DND-41 (cell line): ENCODE data around the gene ULK2.

Source experiments
- ATAC-seq: fragments of 200-7000 bp; cut with Tn5 transposase; 3 replicates; pipeline ENCODE4 v1.9.1; 2021; ENCODE audit warnings: low read depth; ENCODE audit not compliant: insufficient read depth
- DNase-seq: peaks from one replicate; pipeline ENCODE4 v3.0.0-alpha.2; 2020
- H2AFZ ChIP-seq: 2 replicates; pipeline ENCODE4 v1.6.0; 2012; ENCODE audit warnings: low read depth, low read length
- H3K27ac ChIP-seq: 2 replicates; pipeline ENCODE4 v1.5.1; 2012; ENCODE audit warnings: low read length, inconsistent platforms
- H3K27me3 ChIP-seq: fragments of 200-600 bp; sonication (generic); 2 replicates; pipeline ENCODE4 v1.6.0; 2012; ENCODE audit warnings: low read length, mild to moderate bottlenecking, inconsistent platforms; ENCODE audit not compliant: insufficient read depth, poor library complexity
- H3K36me3 ChIP-seq: 2 replicates; pipeline ENCODE4 v1.5.1; 2012; ENCODE audit warnings: low read length, inconsistent platforms; ENCODE audit not compliant: insufficient read depth
- H3K4me1 ChIP-seq: 2 replicates; pipeline ENCODE4 v1.5.1; 2012; ENCODE audit warnings: mild to moderate bottlenecking, low read length; ENCODE audit not compliant: insufficient read depth
- H3K4me2 ChIP-seq: 2 replicates; pipeline ENCODE4 v1.6.0; 2012; ENCODE audit warnings: mild to moderate bottlenecking, moderate library complexity, low read length, inconsistent platforms; ENCODE audit not compliant: insufficient read depth
- H3K4me3 ChIP-seq, 2 experiments: fragments of 200-600 bp in 1 of 2; shearing (Covaris generic) in 1 of 2; 2 replicates each; pipeline ENCODE4 v1.5.1; 2012 to 2016; ENCODE audit warnings: inconsistent platforms in 2 of 2, low read length in 2 of 2, mild to moderate bottlenecking in 2 of 2, low read depth in 1 of 2, moderate library complexity in 1 of 2
- H3K79me2 ChIP-seq: 2 replicates; pipeline ENCODE4 v1.6.0; 2012; ENCODE audit warnings: low read length, inconsistent platforms; ENCODE audit not compliant: insufficient read depth
- H3K9ac ChIP-seq: 2 replicates; pipeline ENCODE4 v1.6.0; 2012; ENCODE audit warnings: low read depth, mild to moderate bottlenecking, inconsistent platforms, low read length, moderate library complexity
- H3K9me3 ChIP-seq: 2 replicates; pipeline ENCODE4 v1.5.1; 2012; ENCODE audit warnings: low read length, moderate library complexity, mild to moderate bottlenecking, inconsistent platforms; ENCODE audit not compliant: insufficient read depth, severe bottlenecking
- H4K20me1 ChIP-seq: 2 replicates; pipeline ENCODE4 v1.6.0; 2012; ENCODE audit warnings: low read length; ENCODE audit not compliant: insufficient read depth
- CTCF ChIP-seq: IDR thresholded peaks from 2 replicates; pipeline ENCODE4 v1.5.1; 2012; ENCODE audit warnings: borderline replicate concordance, low read length, moderate library complexity, mild to moderate bottlenecking; ENCODE audit not compliant: poor library complexity, severe bottlenecking; ENCODE audit errors: extremely low read depth
- EZH2 ChIP-seq: IDR thresholded peaks from 3 replicates; pipeline ENCODE4 v1.6.1; 2012; ENCODE audit warnings: borderline replicate concordance, low read depth, mild to moderate bottlenecking, moderate library complexity, low read length, inconsistent platforms; ENCODE audit not compliant: severe bottlenecking

The ULK2 gene

GRCh38 chr17:19781488-19782458, 86.0 kb downstream of the ULK2 start:
- Histone ChIP-seq H3K27me3 (peaks cover 13% of the 10 kb centered on the region), H4K20me1 (no peaks in the 10 kb centered on the region), H3K4me2 (no peak overlapping the region), H3K36me3 (no peaks in the 10 kb centered on the region), H3K9me3 (no peaks in the 10 kb centered on the region), H3K79me2 (no peaks in the 10 kb centered on the region), H3K4me1 (no peaks in the 10 kb centered on the region), H2AFZ (no peak overlapping the region), H3K9ac (no peak overlapping the region), H3K4me3 (no peak overlapping the region), H3K27ac (no peak overlapping the region)
- ATAC-seq, result no peak
- DNase-seq, result no peak
- TF ChIP-seq CTCF (no peak), EZH2 (no peak)

DNA sequence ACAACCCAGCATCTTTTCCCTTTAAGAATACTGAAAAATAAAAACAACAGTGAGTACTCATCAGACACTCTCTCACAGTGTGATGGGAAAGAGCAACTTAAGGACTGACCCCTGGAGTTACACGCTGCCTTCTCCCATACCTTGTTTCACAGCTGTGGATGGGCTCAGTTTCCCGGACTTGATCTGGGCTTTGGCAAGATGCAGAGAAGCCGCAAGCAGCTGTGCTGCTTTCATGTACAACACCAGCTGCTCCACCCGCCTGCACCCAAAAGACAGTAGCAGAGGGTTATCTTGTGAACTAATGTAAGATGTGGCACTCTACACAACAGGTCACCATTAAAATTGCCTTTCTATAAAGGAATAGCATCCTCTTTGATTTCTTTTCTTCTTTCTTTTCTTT, 86.9 kb downstream of the ULK2 start:
- Histone ChIP-seq H3K4me2 (no peak overlapping the region), H3K36me3 (no peaks in the 10 kb centered on the region), H3K9ac (no peak overlapping the region), H3K27ac (no peak overlapping the region), H3K9me3 (no peaks in the 10 kb centered on the region), H2AFZ (no peak overlapping the region), H4K20me1 (no peaks in the 10 kb centered on the region), H3K27me3 (peaks cover 20% of the 10 kb centered on the region), H3K4me1 (no peaks in the 10 kb centered on the region), H3K4me3 (no peak overlapping the region), H3K79me2 (no peaks in the 10 kb centered on the region)
- DNase-seq (no peak), ATAC-seq (no peak)
- TF ChIP-seq EZH2 (no peak), CTCF (no peak)

DNA sequence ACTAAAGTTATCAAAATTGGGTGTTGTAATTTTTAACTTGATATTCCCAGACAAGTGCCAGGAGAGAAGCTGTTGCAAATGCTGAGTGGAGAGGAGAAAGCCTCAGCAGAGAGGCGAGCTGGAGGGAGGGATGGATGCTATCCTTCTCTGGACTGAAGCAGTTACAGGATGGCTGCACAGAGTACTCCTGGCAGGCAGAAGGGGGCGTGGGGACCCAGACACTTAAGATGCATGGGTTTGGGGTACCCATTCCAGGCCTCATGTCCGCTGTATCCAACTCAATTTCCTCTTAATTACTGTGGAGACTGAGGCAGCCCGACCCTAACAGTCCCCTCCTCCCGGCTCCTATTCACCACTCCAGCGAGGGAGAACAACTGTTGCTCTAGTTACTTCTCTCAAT, 94.2 kb downstream of the ULK2 start:
- Histone ChIP-seq H3K9ac (no peak overlapping the region), H3K79me2 (no peaks in the 10 kb centered on the region), H4K20me1 (no peaks in the 10 kb centered on the region), H3K4me1 (no peaks in the 10 kb centered on the region), H3K4me2 (no peak overlapping the region), H3K4me3 (no peak overlapping the region), H2AFZ (no peak overlapping the region), H3K36me3 (no peaks in the 10 kb centered on the region), H3K27ac (no peak overlapping the region), H3K9me3 (no peaks in the 10 kb centered on the region), H3K27me3 (peaks cover 19% of the 10 kb centered on the region)
- no peak for TF ChIP-seq CTCF
- no peak for TF ChIP-seq EZH2
- no peak for DNase-seq
- ATAC-seq, result no peak
